ENCODE data around the gene AUTS2. TPM values are rescaled to one million over a fixed set of nuclear protein-coding genes. Genes with fewer than 3 reads are reported as not detected.

Gene AUTS2
- total RNA-seq, 1 donor from 2014 or later: 20.4 TPM

GRCh38 chr7:70734411-70734810 lies 1136.1 kb downstream of the AUTS2 start:
- no peak for ATAC-seq

- no peak for ATAC-seq
Measured at GRCh38 chr7:70735313-70735712, 1137.0 kb downstream of the AUTS2 start.

GRCh38 chr7:70736715-70737460 lies 1138.6 kb downstream of the AUTS2 start:
- ATAC-seq: peak; percentile 18

- ATAC-seq: peak; percentile 94
Measured at GRCh38 chr7:70738151-70738885, 1140.0 kb downstream of the AUTS2 start.

GRCh38 chr7:70739646-70740210 lies 1141.5 kb downstream of the AUTS2 start:
- ATAC-seq: no peak

GRCh38 chr7:70741666-70742065 lies 1143.4 kb downstream of the AUTS2 start:
- ATAC-seq: no peak

- ATAC-seq: peak; percentile 49
Measured at GRCh38 chr7:70743531-70744325, 1145.5 kb downstream of the AUTS2 start.

- ATAC-seq: no peak
Measured at GRCh38 chr7:70744492-70744891, 1146.2 kb downstream of the AUTS2 start.

GRCh38 chr7:70749831-70750230 lies 1151.6 kb downstream of the AUTS2 start:
- ATAC-seq: no peak

- no peak for ATAC-seq
Measured at GRCh38 chr7:70751895-70752294, 1153.6 kb downstream of the AUTS2 start.

- no peak for ATAC-seq
Measured at GRCh38 chr7:70752794-70753241, 1154.5 kb downstream of the AUTS2 start.

- no peak for ATAC-seq
Measured at GRCh38 chr7:70756789-70757188, 1158.5 kb downstream of the AUTS2 start.

- no peak for ATAC-seq
Measured at GRCh38 chr7:70758646-70759045, 1160.4 kb downstream of the AUTS2 start.

- no peak for ATAC-seq
Measured at GRCh38 chr7:70759674-70760073, 1161.4 kb downstream of the AUTS2 start.

- ATAC-seq: no peak
Measured at GRCh38 chr7:70761711-70762328, 1163.5 kb downstream of the AUTS2 start.

- ATAC-seq: no peak
Measured at GRCh38 chr7:70762696-70763095, 1164.4 kb downstream of the AUTS2 start.

GRCh38 chr7:70763961-70764691 lies 1165.9 kb downstream of the AUTS2 start:
- ATAC-seq: no peak

GRCh38 chr7:70764701-70765208 lies 1166.5 kb downstream of the AUTS2 start:
- ATAC-seq: no peak

- no peak for ATAC-seq
Measured at GRCh38 chr7:70765651-70766050, 1167.4 kb downstream of the AUTS2 start.

- no peak for ATAC-seq
Measured at GRCh38 chr7:70766109-70766508, 1167.8 kb downstream of the AUTS2 start.

GRCh38 chr7:70766694-70767093 lies 1168.4 kb downstream of the AUTS2 start:
- no peak for ATAC-seq

All from esophagus mucosa (tissue), 1 donor.